MM.1S (cell line): ENCODE measurements around the gene ZNF628.

Experiments
- EZH2phosphoT487 ChIP-seq: fragments of 300-600 bp; sonication (generic); IDR thresholded peaks from 2 replicates; pipeline ENCODE4 v1.6.1; 2018; ENCODE audit warnings: antibody characterized with exemption, low read length
- TF ChIP-seq, protein P1 (sequence below): fragments of 300-600 bp; sonication (generic); IDR thresholded peaks from 2 replicates; pipeline ENCODE4 v1.5.1; 2016; ENCODE audit warnings: antibody characterized with exemption, low read length, mixed read lengths

DNA sequence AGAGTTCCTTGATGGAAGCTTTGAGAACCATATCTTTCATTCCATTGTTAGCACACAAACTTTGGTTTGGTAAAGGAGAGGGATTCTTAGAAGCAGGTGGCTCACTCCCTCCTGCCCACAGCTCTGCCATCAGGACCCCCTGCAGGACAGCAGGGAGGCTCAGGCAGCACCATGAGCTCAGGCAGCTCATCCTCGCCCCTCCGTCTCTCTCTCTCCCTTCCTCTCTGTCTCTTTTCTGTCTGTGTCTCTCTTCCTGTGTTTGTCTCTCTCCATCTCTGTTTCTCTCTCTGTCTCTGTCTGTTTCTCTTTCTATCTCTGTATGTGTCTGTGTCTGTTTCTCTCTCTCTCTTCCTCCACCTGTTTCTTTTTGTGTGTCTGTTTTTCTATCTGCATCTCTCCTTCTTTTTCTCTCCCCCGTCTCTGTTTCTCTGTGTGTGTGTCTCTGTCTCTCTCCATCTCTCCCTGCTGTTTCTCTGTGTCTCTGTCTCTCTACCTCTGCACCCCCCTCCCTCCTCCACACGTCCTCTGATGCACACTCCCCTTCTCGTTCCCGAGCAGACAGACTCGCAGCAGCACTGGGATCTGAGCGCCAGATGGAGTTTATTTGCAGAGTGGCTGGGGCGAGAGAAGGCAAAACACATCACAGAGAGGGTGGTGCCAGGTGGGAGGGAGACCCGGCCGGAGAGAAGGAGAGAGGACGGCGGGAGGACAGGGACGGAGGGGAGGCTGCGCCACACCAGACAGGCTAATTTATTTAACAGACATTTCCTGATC lies 51.8 kb downstream of the ZNF628 start:
- TF ChIP-seq, protein P1, sequence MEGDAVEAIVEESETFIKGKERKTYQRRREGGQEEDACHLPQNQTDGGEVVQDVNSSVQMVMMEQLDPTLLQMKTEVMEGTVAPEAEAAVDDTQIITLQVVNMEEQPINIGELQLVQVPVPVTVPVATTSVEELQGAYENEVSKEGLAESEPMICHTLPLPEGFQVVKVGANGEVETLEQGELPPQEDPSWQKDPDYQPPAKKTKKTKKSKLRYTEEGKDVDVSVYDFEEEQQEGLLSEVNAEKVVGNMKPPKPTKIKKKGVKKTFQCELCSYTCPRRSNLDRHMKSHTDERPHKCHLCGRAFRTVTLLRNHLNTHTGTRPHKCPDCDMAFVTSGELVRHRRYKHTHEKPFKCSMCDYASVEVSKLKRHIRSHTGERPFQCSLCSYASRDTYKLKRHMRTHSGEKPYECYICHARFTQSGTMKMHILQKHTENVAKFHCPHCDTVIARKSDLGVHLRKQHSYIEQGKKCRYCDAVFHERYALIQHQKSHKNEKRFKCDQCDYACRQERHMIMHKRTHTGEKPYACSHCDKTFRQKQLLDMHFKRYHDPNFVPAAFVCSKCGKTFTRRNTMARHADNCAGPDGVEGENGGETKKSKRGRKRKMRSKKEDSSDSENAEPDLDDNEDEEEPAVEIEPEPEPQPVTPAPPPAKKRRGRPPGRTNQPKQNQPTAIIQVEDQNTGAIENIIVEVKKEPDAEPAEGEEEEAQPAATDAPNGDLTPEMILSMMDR: no peak
- TF ChIP-seq EZH2phosphoT487: no peak
